HG02981 (cell line): ENCODE results near the gene TMEM88.

Experiments
- ATAC-seq: cut with Tn5 transposase; IDR thresholded peaks from one replicate; pipeline ENCODE4 v1.9.1; 2021; ENCODE audit warnings: mild to moderate bottlenecking, moderate library complexity; ENCODE audit not compliant: unreplicated experiment

TMEM88 gene

GRCh38 chr17:7843536-7844291 is 11.2 kb upstream of the TMEM88 start:
- peak; percentile 24 for ATAC-seq

- ATAC-seq = peak; percentile 47
These were observed 10.3 kb upstream of the TMEM88 start for GRCh38 chr17:7844292-7845154.

GRCh38 chr17:7845359-7846062 is 9.4 kb upstream of the TMEM88 start:
- no peak for ATAC-seq

- no peak for ATAC-seq
These were observed 8.7 kb upstream of the TMEM88 start for GRCh38 chr17:7846063-7846735.

GRCh38 chr17:7846765-7847661 is 7.9 kb upstream of the TMEM88 start:
- ATAC-seq = no peak

GRCh38 chr17:7848131-7848579 is 6.7 kb upstream of the TMEM88 start:
- no peak for ATAC-seq

GRCh38 chr17:7848739-7849129 is 6.1 kb upstream of the TMEM88 start:
- no peak for ATAC-seq

GRCh38 chr17:7849130-7849750 is 5.6 kb upstream of the TMEM88 start:
- no peak for ATAC-seq

- ATAC-seq = no peak
These were observed 4.9 kb upstream of the TMEM88 start for GRCh38 chr17:7849751-7850504.

GRCh38 chr17:7850701-7851437 is 4.0 kb upstream of the TMEM88 start:
- ATAC-seq = no peak

GRCh38 chr17:7851438-7852261 is 3.2 kb upstream of the TMEM88 start:
- peak; percentile 58 for ATAC-seq

GRCh38 chr17:7852262-7852670 is 2.6 kb upstream of the TMEM88 start:
- ATAC-seq = no peak

GRCh38 chr17:7852919-7853690 is 1.8 kb upstream of the TMEM88 start:
- ATAC-seq = no peak

- no peak for ATAC-seq
These were observed 1.2 kb upstream of the TMEM88 start for GRCh38 chr17:7853691-7854038.

- ATAC-seq = no peak
These were observed 638 bp upstream of the TMEM88 start for GRCh38 chr17:7854078-7854777.

- no peak for ATAC-seq
These were observed 769 bp downstream of the TMEM88 start for GRCh38 chr17:7855660-7856010.
